GOT3 (cell line): ENCODE data around the gene CCDC9.

Source experiments
- DNase-seq: peaks from one replicate; lab custom pipeline; 2025; ENCODE audit warnings: mixed read lengths; lab: John Stamatoyannopoulos, UW

Gene CCDC9

GRCh38 chr19:47255879-47256692 lies at the start of gene CCDC9:
Gene CCDC9 (plus strand): TSS chr19:47256525. CDS start chr19:47258401, 1,876 bp downstream.
- DNase-seq, result peak; percentile 96

- DNase-seq, result no peak
Measured at GRCh38 chr19:47209319-47210179, 46.8 kb upstream of the CCDC9 start.

GRCh38 chr19:47210180-47210490 lies 46.2 kb upstream of the CCDC9 start:
- no peak for DNase-seq

GRCh38 chr19:47210689-47211316 lies 45.5 kb upstream of the CCDC9 start:
- DNase-seq, result peak; percentile 14

GRCh38 chr19:47215581-47215980 lies 40.7 kb upstream of the CCDC9 start:
- no peak for DNase-seq

- DNase-seq, result no peak
Measured at GRCh38 chr19:47221080-47221841, 35.1 kb upstream of the CCDC9 start.

- no peak for DNase-seq
Measured at GRCh38 chr19:47221890-47222289, 34.4 kb upstream of the CCDC9 start.

- peak; percentile 66 for DNase-seq
Measured at GRCh38 chr19:47225746-47226425, 30.4 kb upstream of the CCDC9 start.

- no peak for DNase-seq
Measured at GRCh38 chr19:47226426-47227351, 29.6 kb upstream of the CCDC9 start.

- peak; percentile 48 for DNase-seq
Measured at GRCh38 chr19:47227352-47228167, 28.8 kb upstream of the CCDC9 start.

- peak; percentile 50 for DNase-seq
Measured at GRCh38 chr19:47228168-47228936, 28.0 kb upstream of the CCDC9 start.

GRCh38 chr19:47228937-47229675 lies 27.2 kb upstream of the CCDC9 start:
- no peak for DNase-seq

GRCh38 chr19:47229676-47230053 lies 26.7 kb upstream of the CCDC9 start:
- no peak for DNase-seq

- DNase-seq, result no peak
Measured at GRCh38 chr19:47230054-47230920, 26.0 kb upstream of the CCDC9 start.

- no peak for DNase-seq
Measured at GRCh38 chr19:47230921-47231214, 25.5 kb upstream of the CCDC9 start, which contains the start of gene BBC3. Gene BBC3 (minus strand): TSS chr19:47231199. CDS start chr19:47228431, 2,768 bp downstream.

- peak; percentile 63 for DNase-seq
Measured at GRCh38 chr19:47231215-47232054, 24.9 kb upstream of the CCDC9 start.
